KOPT-K1 (cell line): ENCODE results near the gene CDYL2.

Experiments used
- H3K27ac ChIP-seq: fragments of 200-600 bp; sonication (generic); 2 replicates; pipeline ENCODE4 v1.5.1; 2016; ENCODE audit warnings: antibody characterized with exemption, mild to moderate bottlenecking, low read depth, low read length; ENCODE audit not compliant: poor library complexity, severe bottlenecking
- H3K36me3 ChIP-seq: fragments of 200-600 bp; sonication (generic); 2 replicates; pipeline ENCODE4 v1.5.1; 2017; ENCODE audit warnings: antibody characterized with exemption, mild to moderate bottlenecking, low read length, moderate library complexity; ENCODE audit not compliant: insufficient read depth
- H3K9me3 ChIP-seq: fragments of 200-600 bp; sonication (generic); 2 replicates; pipeline ENCODE4 v1.5.1; 2017; ENCODE audit warnings: antibody characterized with exemption, low read length, mild to moderate bottlenecking; ENCODE audit not compliant: insufficient read depth, poor library complexity, severe bottlenecking

Gene CDYL2

GRCh38 chr16:80804526-80805383, at the start of gene CDYL2:
Gene CDYL2 (minus strand): TSS chr16:80804598. CDS start chr16:80804173, 425 bp downstream.
- Histone ChIP-seq H3K9me3 (no peaks in the 10 kb centered on the region), H3K27ac (no peak within 1 kb of the TSS), H3K36me3 (no peaks in the 10 kb centered on the region)

- Histone ChIP-seq H3K36me3 (no peaks in the 10 kb centered on the region), H3K27ac (no peak overlapping the region), H3K9me3 (no peaks in the 10 kb centered on the region)
Observed at GRCh38 chr16:80852261-80852872, 48.0 kb upstream of the CDYL2 start.

GRCh38 chr16:80851831-80852230, 47.4 kb upstream of the CDYL2 start:
- H3K9me3 ChIP-seq, result no peaks in the 10 kb centered on the region
- no peaks in the 10 kb centered on the region for H3K36me3 ChIP-seq
- no peak overlapping the region for H3K27ac ChIP-seq

- H3K9me3 ChIP-seq, result no peaks in the 10 kb centered on the region
- no peak overlapping the region for H3K27ac ChIP-seq
- H3K36me3 ChIP-seq, result no peaks in the 10 kb centered on the region
Observed at GRCh38 chr16:80850757-80851156, 46.4 kb upstream of the CDYL2 start.

GRCh38 chr16:80848862-80849261, 44.5 kb upstream of the CDYL2 start:
- Histone ChIP-seq H3K9me3 (no peaks in the 10 kb centered on the region), H3K27ac (no peak overlapping the region), H3K36me3 (no peaks in the 10 kb centered on the region)

GRCh38 chr16:80846680-80847079, 42.3 kb upstream of the CDYL2 start:
- no peaks in the 10 kb centered on the region for H3K9me3 ChIP-seq
- no peak overlapping the region for H3K27ac ChIP-seq
- no peaks in the 10 kb centered on the region for H3K36me3 ChIP-seq

- no peaks in the 10 kb centered on the region for H3K9me3 ChIP-seq
- no peaks in the 10 kb centered on the region for H3K36me3 ChIP-seq
- no peak overlapping the region for H3K27ac ChIP-seq
Observed at GRCh38 chr16:80846275-80846674, 41.9 kb upstream of the CDYL2 start.

- Histone ChIP-seq H3K27ac (no peak overlapping the region), H3K9me3 (no peaks in the 10 kb centered on the region), H3K36me3 (no peaks in the 10 kb centered on the region)
Observed at GRCh38 chr16:80844395-80844794, 40.0 kb upstream of the CDYL2 start.

GRCh38 chr16:80841231-80841630, 36.8 kb upstream of the CDYL2 start:
- Histone ChIP-seq H3K27ac (no peak overlapping the region), H3K9me3 (no peaks in the 10 kb centered on the region), H3K36me3 (no peaks in the 10 kb centered on the region)

GRCh38 chr16:80837533-80838147, 33.2 kb upstream of the CDYL2 start:
- Histone ChIP-seq H3K27ac (no peak overlapping the region), H3K9me3 (no peaks in the 10 kb centered on the region), H3K36me3 (no peaks in the 10 kb centered on the region)

- no peaks in the 10 kb centered on the region for H3K36me3 ChIP-seq
- no peaks in the 10 kb centered on the region for H3K9me3 ChIP-seq
- H3K27ac ChIP-seq, result no peak overlapping the region
Observed at GRCh38 chr16:80836846-80837245, 32.4 kb upstream of the CDYL2 start.

GRCh38 chr16:80836202-80836601, 31.8 kb upstream of the CDYL2 start:
- H3K36me3 ChIP-seq, result no peaks in the 10 kb centered on the region
- no peak overlapping the region for H3K27ac ChIP-seq
- no peaks in the 10 kb centered on the region for H3K9me3 ChIP-seq

- no peak overlapping the region for H3K27ac ChIP-seq
- H3K36me3 ChIP-seq, result no peaks in the 10 kb centered on the region
- H3K9me3 ChIP-seq, result no peaks in the 10 kb centered on the region
Observed at GRCh38 chr16:80831039-80831438, 26.6 kb upstream of the CDYL2 start.

GRCh38 chr16:80828495-80828894, 24.1 kb upstream of the CDYL2 start:
- H3K27ac ChIP-seq, result no peak overlapping the region
- H3K36me3 ChIP-seq, result no peaks in the 10 kb centered on the region
- no peaks in the 10 kb centered on the region for H3K9me3 ChIP-seq

- Histone ChIP-seq H3K9me3 (no peaks in the 10 kb centered on the region), H3K36me3 (no peaks in the 10 kb centered on the region), H3K27ac (no peak overlapping the region)
Observed at GRCh38 chr16:80827007-80827406, 22.6 kb upstream of the CDYL2 start.
